B cell (primary cell): Measurements from ENCODE around the gene TANC1. TPM values are rescaled to one million over a fixed set of nuclear protein-coding genes. Genes with fewer than 3 reads are reported as not detected.

ENCODE experiments used
- ATAC-seq: fragments of 200-7000 bp; cut with Tn5 transposase; one replicate; pipeline ENCODE4 v1.10.0; 2021; ENCODE audit warnings: low read depth, mild to moderate bottlenecking, moderate number of reproducible peaks, moderate library complexity
- CTCF ChIA-PET: fragments of 350-600 bp; sonication (Branson Sonifier 250); formaldehyde crosslinking; loops from one replicate; lab custom pipeline; 2021; ENCODE audit warnings: antibody characterized with exemption, inconsistent platforms; lab: Charles Lee
- POLR2A ChIA-PET: fragments of 350-600 bp; sonication (Branson Sonifier 250); formaldehyde crosslinking; loops from one replicate; lab custom pipeline; 2021; ENCODE audit warnings: antibody characterized with exemption; lab: Charles Lee
- DNase-seq: peaks from one replicate; pipeline ENCODE4 v3.0.0; 2013
- H2AFZ ChIP-seq: 2 replicates; pipeline ENCODE4 v1.6.1; 2012; ENCODE audit warnings: mild to moderate bottlenecking, low read depth, low read length; ENCODE audit not compliant: insufficient read depth, poor library complexity, severe bottlenecking
- H3K27ac ChIP-seq, 2 donors: 1 replicate in 1 of 2; 2 replicates in 1 of 2; pipeline ENCODE4 v1.5.1; 2012 to 2013; ENCODE audit warnings: low read length in 2 of 2, mild to moderate bottlenecking in 2 of 2, moderate library complexity in 1 of 2
- H3K27me3 ChIP-seq, 4 experiments: fragments of 200-600 bp in 1 of 4; sonication (generic) in 1 of 4; replicated peaks in 1 of 4; 1 replicate in 2 of 4; 2 replicates in 2 of 4; pipeline versions ENCODE4 v1.6.1 to v1.7.0; 2013 to 2016; ENCODE audit warnings: low read length in 3 of 4, mild to moderate bottlenecking in 2 of 4, mixed read lengths in 1 of 4, moderate library complexity in 1 of 4; ENCODE audit not compliant: insufficient read depth in 4 of 4, control insufficient read depth in 3 of 4; ENCODE audit errors: control extremely low read depth in 1 of 4
- H3K36me3 ChIP-seq, 2 experiments: replicated peaks in 1 of 2; 1 replicate in 1 of 2; 2 replicates in 1 of 2; pipeline versions ENCODE4 v1.6.1 to v1.7.1; 2013; ENCODE audit warnings: low read length in 1 of 2; ENCODE audit not compliant: insufficient read depth in 2 of 2, control insufficient read depth in 1 of 2; ENCODE audit errors: control extremely low read depth in 1 of 2, extremely low read depth in 1 of 2
- H3K4me1 ChIP-seq, 2 donors: fragments of 200-600 bp in 1 of 2; sonication (generic) in 1 of 2; 1 replicate in 1 of 2; 2 replicates in 1 of 2; pipeline versions ENCODE4 v1.5.1 to v1.6.1; 2013 to 2017; ENCODE audit warnings: low read length in 2 of 2; ENCODE audit not compliant: control insufficient read depth in 2 of 2, insufficient read depth in 2 of 2
- H3K4me2 ChIP-seq: replicated peaks from 2 replicates; pipeline ENCODE3; 2012; ENCODE audit warnings: mild to moderate bottlenecking, low read depth, low read length; ENCODE audit not compliant: poor library complexity, severe bottlenecking
- H3K4me3 ChIP-seq, 5 experiments: fragments of 200-600 bp in 1 of 5; sonication (generic) in 1 of 5; 1 replicate in 3 of 5; 2 replicates in 2 of 5; pipeline versions ENCODE4 v1.5.1 to v1.7.0; 2011 to 2016; ENCODE audit warnings: low read length in 4 of 5, mild to moderate bottlenecking in 4 of 5, low read depth in 2 of 5, control low read depth in 1 of 5, moderate library complexity in 1 of 5; ENCODE audit not compliant: insufficient read depth in 1 of 5; ENCODE audit errors: control extremely low read depth in 1 of 5, extremely low read depth in 1 of 5
- H3K79me2 ChIP-seq: fragments of 200-600 bp; sonication (generic); one replicate; pipeline ENCODE4 v1.6.0; 2016; ENCODE audit warnings: low read length; ENCODE audit not compliant: control insufficient read depth, insufficient read depth
- H3K9ac ChIP-seq: fragments of 200-600 bp; sonication (generic); 2 replicates; pipeline ENCODE4 v1.6.1; 2017; ENCODE audit warnings: mild to moderate bottlenecking, low read length, moderate library complexity
- H3K9me3 ChIP-seq, 3 donors: one replicate each; pipeline versions ENCODE4 v1.6.1 to v1.7.1; 2013; ENCODE audit warnings: low read length in 2 of 3; ENCODE audit not compliant: control insufficient read depth in 2 of 3, insufficient read depth in 1 of 3; ENCODE audit errors: control extremely low read depth in 1 of 3
- H4K20me1 ChIP-seq: 2 replicates; pipeline ENCODE4 v1.6.0; 2012; ENCODE audit warnings: mild to moderate bottlenecking, low read length; ENCODE audit not compliant: insufficient read depth, control insufficient read depth, poor library complexity, severe bottlenecking
- H3K27ac Mint-ChIP-seq: one replicate; pipeline ENCODE4 v1.8.0; 2021; ENCODE audit warnings: mixed read lengths
- H3K27me3 Mint-ChIP-seq: one replicate; pipeline ENCODE4 v1.8.0; 2021; ENCODE audit warnings: mixed read lengths
- H3K4me1 Mint-ChIP-seq: one replicate; pipeline ENCODE4 v1.8.0; 2021; ENCODE audit warnings: mixed read lengths
- H3K4me3 Mint-ChIP-seq: one replicate; pipeline ENCODE4 v1.8.0; 2021; ENCODE audit warnings: mixed read lengths
- H3K9me3 Mint-ChIP-seq: one replicate; pipeline ENCODE4 v1.8.0; 2022; ENCODE audit warnings: mixed read lengths; ENCODE audit not compliant: insufficient read depth
- EZH2 ChIP-seq: IDR thresholded peaks from 2 replicates; pipeline ENCODE4 v1.6.1; 2012; ENCODE audit warnings: borderline replicate concordance, low read depth, mild to moderate bottlenecking, moderate library complexity, low read length; ENCODE audit not compliant: insufficient read depth, poor library complexity, severe bottlenecking
- WGBS: methylation state at CpG from one replicate; pipeline ENCODE4 v1.1.5; 2013; ENCODE audit warnings: missing lambda C conversion rate; ENCODE audit not compliant: insufficient coverage; 5-methylcytosine and 5-hydroxymethylcytosine counted together
- intact Hi-C: fragments of 100-400 bp; cut with micrococcal nuclease; formaldehyde crosslinking; loops from one replicate; pipeline ENCODE4 v1.10.0; 2022
- polyA plus RNA-seq: library from polyadenylated mRNA; depleted of rRNA; stranded (reverse); fragments of >200 nt; gene quantifications from 2 replicates; pipeline ENCODE4 v1.2.3, GENCODE V29; 2012
- total RNA-seq, 2 donors: library from RNA; stranded (reverse); fragments of 120-200 nt in 1 of 2; gene quantifications; 1 replicate in 1 of 2; 2 replicates in 1 of 2; pipeline versions ENCODE4 v1.2.3 to v1.2.4, GENCODE V29; 2013 to 2022
- TF ChIP-seq, protein P1 (sequence below): fragments of 200-600 bp; IDR thresholded peaks from one replicate; pipeline ENCODE4 v1.8.0; 2022; ENCODE audit warnings: antibody characterized with exemption, mild to moderate bottlenecking

Gene TANC1
- total and polyA plus RNA-seq, 2 donors (not counting 1 experiment from before 2014, with no cell fraction given), result 0.13 TPM; not detected in 1

GRCh38 chr2:159251296-159252173 is 283.1 kb downstream of the TANC1 start:
- intact Hi-C loops, result no loop called here
- Mint-ChIP-seq H3K27ac (no peak overlapping the region), H3K9me3 (peaks cover 3% of the 10 kb centered on the region), H3K4me1 (peaks cover 12% of the 10 kb centered on the region), H3K27me3 (no peaks in the 10 kb centered on the region), H3K4me3 (no peak overlapping the region)
- no peak overlapping the region for H3K27ac ChIP-seq
- ATAC-seq, result no peak
- peaks cover 8 to 18% of the 10 kb centered on the region in 2 experiments for H3K36me3 ChIP-seq
- no peak overlapping the region for H3K4me2 ChIP-seq
- ChIA-PET CTCF (no interaction called here), POLR2A (no interaction called here)
- H3K9ac ChIP-seq, result no peak overlapping the region
- no peaks in the 10 kb centered on the region for H3K27me3 ChIP-seq
- TF ChIP-seq, protein P1, sequence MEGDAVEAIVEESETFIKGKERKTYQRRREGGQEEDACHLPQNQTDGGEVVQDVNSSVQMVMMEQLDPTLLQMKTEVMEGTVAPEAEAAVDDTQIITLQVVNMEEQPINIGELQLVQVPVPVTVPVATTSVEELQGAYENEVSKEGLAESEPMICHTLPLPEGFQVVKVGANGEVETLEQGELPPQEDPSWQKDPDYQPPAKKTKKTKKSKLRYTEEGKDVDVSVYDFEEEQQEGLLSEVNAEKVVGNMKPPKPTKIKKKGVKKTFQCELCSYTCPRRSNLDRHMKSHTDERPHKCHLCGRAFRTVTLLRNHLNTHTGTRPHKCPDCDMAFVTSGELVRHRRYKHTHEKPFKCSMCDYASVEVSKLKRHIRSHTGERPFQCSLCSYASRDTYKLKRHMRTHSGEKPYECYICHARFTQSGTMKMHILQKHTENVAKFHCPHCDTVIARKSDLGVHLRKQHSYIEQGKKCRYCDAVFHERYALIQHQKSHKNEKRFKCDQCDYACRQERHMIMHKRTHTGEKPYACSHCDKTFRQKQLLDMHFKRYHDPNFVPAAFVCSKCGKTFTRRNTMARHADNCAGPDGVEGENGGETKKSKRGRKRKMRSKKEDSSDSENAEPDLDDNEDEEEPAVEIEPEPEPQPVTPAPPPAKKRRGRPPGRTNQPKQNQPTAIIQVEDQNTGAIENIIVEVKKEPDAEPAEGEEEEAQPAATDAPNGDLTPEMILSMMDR, result no peak
- no peak for TF ChIP-seq EZH2
- H4K20me1 ChIP-seq, result no peaks in the 10 kb centered on the region
- H3K4me3 ChIP-seq, result no peak overlapping the region
- H3K79me2 ChIP-seq, result no peaks in the 10 kb centered on the region
- H3K4me1 ChIP-seq, result peaks cover 12 to 14% of the 10 kb centered on the region in 2 donors
- H3K9me3 ChIP-seq, result peaks cover 0 to 4% (median 0%) of the 10 kb centered on the region in 3 donors
- no peak for DNase-seq
- WGBS, result 100% methylated on average over 4 of the region's 12 CpGs
- no peak overlapping the region for H2AFZ ChIP-seq

DNA sequence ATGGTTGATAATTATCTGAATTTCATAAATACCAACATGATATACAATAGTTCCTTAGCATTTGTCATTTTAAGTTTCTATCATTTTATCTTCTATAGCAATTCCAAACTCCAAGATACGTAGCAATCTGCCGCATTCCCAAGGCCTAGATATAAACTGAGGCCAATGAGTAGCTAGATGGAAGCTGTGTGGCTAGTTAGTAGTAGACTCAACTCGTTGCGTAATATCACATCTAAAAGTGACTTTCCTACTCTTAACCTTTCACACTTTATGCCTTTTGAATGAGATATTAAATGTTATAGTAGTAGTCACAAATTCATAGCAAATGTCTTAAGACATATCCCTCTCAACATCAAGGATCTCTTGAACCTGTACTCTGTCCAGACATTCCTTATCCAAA is 284.5 kb downstream of the TANC1 start:
- H3K4me2 ChIP-seq, result no peak overlapping the region
- no peaks in the 10 kb centered on the region for H3K79me2 ChIP-seq
- TF ChIP-seq, protein P1, result no peak
- TF ChIP-seq EZH2, result no peak
- intact Hi-C loops, result no loop called here
- no peak overlapping the region for H3K27ac Mint-ChIP-seq
- H3K4me1 Mint-ChIP-seq, result peaks cover 12% of the 10 kb centered on the region
- no CpG with 5 or more reads among the region's 4 CpGs for WGBS
- CTCF ChIA-PET, result interaction anchor here (1.0 kb wide), 1 partner anchor 134 kb away, joined by 3 read pairs; no protein-coding TSS in a partner anchor
- DNase-seq (no peak), ATAC-seq (no peak)
- no peaks in the 10 kb centered on the region for H4K20me1 ChIP-seq
- no peak overlapping the region for H3K27ac ChIP-seq
- no peaks in the 10 kb centered on the region for H3K9me3 ChIP-seq
- H3K9me3 Mint-ChIP-seq, result no peaks in the 10 kb centered on the region
- H2AFZ ChIP-seq, result no peak overlapping the region
- POLR2A ChIA-PET, result no interaction called here
- no peak overlapping the region for H3K4me3 Mint-ChIP-seq
- peaks cover 12 to 14% of the 10 kb centered on the region in 2 donors for H3K4me1 ChIP-seq
- H3K36me3 ChIP-seq, result peaks cover 4 to 13% of the 10 kb centered on the region in 2 experiments
- no peak overlapping the region for H3K9ac ChIP-seq
- no peak overlapping the region for H3K4me3 ChIP-seq
- H3K27me3 Mint-ChIP-seq, result no peaks in the 10 kb centered on the region
- H3K27me3 ChIP-seq, result no peaks in the 10 kb centered on the region
